ENCODE results near the gene RIC1. TPM values are rescaled to one million over a fixed set of nuclear protein-coding genes. Genes with fewer than 3 reads are reported as not detected.

Gene RIC1
- total and polyA plus RNA-seq, 12 donors: 3.6 to 33.1 (median 17.9) TPM

DNA sequence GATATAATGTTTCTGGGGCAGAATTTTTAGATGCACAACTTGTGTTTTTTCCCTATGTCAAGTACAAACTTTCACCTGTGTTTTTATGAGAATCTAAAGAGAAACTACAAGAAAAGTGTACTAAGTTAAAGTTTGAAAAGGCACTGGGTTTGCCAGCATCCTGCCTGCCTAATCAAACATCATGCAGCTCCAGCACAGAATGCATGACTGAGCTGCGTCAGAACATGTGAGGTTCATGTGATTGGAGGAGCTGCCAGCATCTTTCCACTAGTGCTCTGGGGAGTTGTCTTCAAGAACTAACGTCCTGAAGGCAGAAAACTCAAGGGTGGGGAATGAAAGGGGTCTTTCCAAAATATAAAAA is 46.1 kb upstream of the RIC1 start:
- H3K9me3 ChIP-seq (replicated peaks in 1 of 3): no peaks in the 10 kb centered on the region
- no peaks in the 10 kb centered on the region for H3K36me3 ChIP-seq (replicated peaks in 1 of 2)
- TF ChIP-seq, protein P1, sequence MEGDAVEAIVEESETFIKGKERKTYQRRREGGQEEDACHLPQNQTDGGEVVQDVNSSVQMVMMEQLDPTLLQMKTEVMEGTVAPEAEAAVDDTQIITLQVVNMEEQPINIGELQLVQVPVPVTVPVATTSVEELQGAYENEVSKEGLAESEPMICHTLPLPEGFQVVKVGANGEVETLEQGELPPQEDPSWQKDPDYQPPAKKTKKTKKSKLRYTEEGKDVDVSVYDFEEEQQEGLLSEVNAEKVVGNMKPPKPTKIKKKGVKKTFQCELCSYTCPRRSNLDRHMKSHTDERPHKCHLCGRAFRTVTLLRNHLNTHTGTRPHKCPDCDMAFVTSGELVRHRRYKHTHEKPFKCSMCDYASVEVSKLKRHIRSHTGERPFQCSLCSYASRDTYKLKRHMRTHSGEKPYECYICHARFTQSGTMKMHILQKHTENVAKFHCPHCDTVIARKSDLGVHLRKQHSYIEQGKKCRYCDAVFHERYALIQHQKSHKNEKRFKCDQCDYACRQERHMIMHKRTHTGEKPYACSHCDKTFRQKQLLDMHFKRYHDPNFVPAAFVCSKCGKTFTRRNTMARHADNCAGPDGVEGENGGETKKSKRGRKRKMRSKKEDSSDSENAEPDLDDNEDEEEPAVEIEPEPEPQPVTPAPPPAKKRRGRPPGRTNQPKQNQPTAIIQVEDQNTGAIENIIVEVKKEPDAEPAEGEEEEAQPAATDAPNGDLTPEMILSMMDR (IDR thresholded peaks at IDR 0.05): no peak
- no peak for TF ChIP-seq POLR2A (IDR thresholded peaks at IDR 0.05)
- no peaks in the 10 kb centered on the region for H3K27me3 ChIP-seq
- no peaks in the 10 kb centered on the region for H3K4me1 ChIP-seq (replicated peaks in 1 of 2)
- intact Hi-C loops (cut with DNase I): no loop called here
- no peak for DNase-seq
- H3K4me3 ChIP-seq: no peak overlapping the region
- no peak overlapping the region for H3K27ac ChIP-seq
- WGBS, 4 donors: 16 to 40% (median 39%) methylated on average over 2 of the region's 2 CpGs

GRCh38 chr9:5586391-5586802 is 42.5 kb upstream of the RIC1 start:
- H3K27me3 ChIP-seq: no peaks in the 10 kb centered on the region
- no peaks in the 10 kb centered on the region for H3K4me1 ChIP-seq (replicated peaks in 1 of 2)
- no peak for DNase-seq
- peak overlapping the region in 1 of 5 donors; percentile 37 for H3K27ac ChIP-seq
- intact Hi-C loops (cut with DNase I): loop anchor here in 1 of 2 donors (5.0 kb wide), 1 partner anchor 399 kb away; the partner anchor contains the start of gene INSL6
- no peak overlapping the region for H3K4me3 ChIP-seq
- no peak for TF ChIP-seq POLR2A (IDR thresholded peaks at IDR 0.05)
- TF ChIP-seq, protein P1 (IDR thresholded peaks at IDR 0.05): no peak
- H3K36me3 ChIP-seq (replicated peaks in 1 of 2): no peaks in the 10 kb centered on the region
- no peaks in the 10 kb centered on the region for H3K9me3 ChIP-seq (replicated peaks in 1 of 3)

DNA sequence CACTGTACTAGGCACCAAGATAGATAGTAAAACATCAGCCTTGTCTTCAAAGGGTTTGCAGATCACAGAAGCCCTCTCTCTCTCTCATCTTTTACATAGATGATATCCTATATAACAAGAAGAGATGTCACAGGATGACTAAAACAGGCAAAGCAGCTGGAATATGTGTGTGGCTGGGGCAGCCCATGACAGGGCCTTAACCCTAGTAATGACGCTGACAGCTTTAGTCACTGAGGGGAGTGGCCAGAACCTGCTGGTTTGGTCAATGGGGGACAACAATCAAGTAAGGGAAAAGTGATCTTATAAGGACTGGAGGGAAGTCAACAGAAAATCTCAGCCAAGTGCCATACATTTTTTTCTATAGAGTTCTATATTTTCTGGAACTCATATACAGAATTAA is 41.9 kb upstream of the RIC1 start:
- no peak for DNase-seq
- whole genome bisulfite sequencing, 4 donors: 67 to 81% (median 80%) methylated on average over 1 of the region's 1 CpG
- intact Hi-C loops (cut with DNase I): loop anchor here in 1 of 2 donors (5.0 kb wide), 1 partner anchor 400 kb away; the partner anchor contains the start of gene INSL6
- Histone ChIP-seq H3K27me3 (no peaks in the 10 kb centered on the region), H3K27ac (peak overlapping the region in 1 of 5 donors; percentile 37), H3K4me1 (replicated peaks in 1 of 2) (no peaks in the 10 kb centered on the region), H3K9me3 (replicated peaks in 1 of 3) (no peaks in the 10 kb centered on the region), H3K4me3 (no peak overlapping the region), H3K36me3 (replicated peaks in 1 of 2) (no peaks in the 10 kb centered on the region)
- no peak for TF ChIP-seq POLR2A (IDR thresholded peaks at IDR 0.05)
- TF ChIP-seq, protein P1 (IDR thresholded peaks at IDR 0.05): no peak

DNA sequence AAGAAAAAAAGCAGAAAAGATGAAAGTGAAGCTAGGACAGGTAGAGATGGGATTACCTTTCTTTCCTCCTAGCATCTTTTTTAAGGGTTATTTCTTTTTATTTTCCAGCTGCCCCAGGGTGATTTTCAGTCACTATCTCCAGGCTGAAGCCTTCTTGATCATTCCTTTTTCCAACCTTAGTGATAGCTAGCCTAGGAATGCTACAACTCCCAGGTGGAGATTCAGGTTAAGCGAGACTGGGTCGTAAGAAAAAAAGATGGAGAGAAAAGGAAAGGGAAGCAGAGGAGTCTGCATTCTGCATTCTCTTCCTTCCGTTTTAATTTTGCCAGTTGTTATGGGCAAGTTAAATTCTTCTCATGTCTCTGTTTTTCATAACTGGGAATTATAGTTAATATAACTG is 36.7 kb upstream of the RIC1 start:
- H3K27ac ChIP-seq: no peak overlapping the region
- no peaks in the 10 kb centered on the region for H3K4me1 ChIP-seq (replicated peaks in 1 of 2)
- DNase-seq: no peak
- H3K36me3 ChIP-seq (replicated peaks in 1 of 2): no peaks in the 10 kb centered on the region
- 76 to 91% (median 82%) methylated on average over 3 of the region's 3 CpGs for WGBS, 4 donors
- no peaks in the 10 kb centered on the region for H3K9me3 ChIP-seq (replicated peaks in 1 of 3)
- H3K27me3 ChIP-seq: no peaks in the 10 kb centered on the region
- intact Hi-C loops (cut with DNase I): loop anchor here (5.0 to 10.0 kb wide), 4 partner anchors 137 to 827 kb away; partner anchors contain the start of genes CD274 (in 2 of the 2) and INSL6 (in 1 of the 2)
- H3K4me3 ChIP-seq: no peak overlapping the region
- TF ChIP-seq, protein P1 (IDR thresholded peaks at IDR 0.05): no peak
- TF ChIP-seq POLR2A (IDR thresholded peaks at IDR 0.05): no peak

Data from adrenal gland (tissue), 12 donors.